ENCODE results near the gene SYNDIG1. TPM values are rescaled to one million over a fixed set of nuclear protein-coding genes. Genes with fewer than 3 reads are reported as not detected.

The SYNDIG1 gene
- total RNA-seq, 1 experiment from 2014 or later: not detected

GRCh38 chr20:24701027-24701426, 231.6 kb downstream of the SYNDIG1 start:
- Histone ChIP-seq H3K9me3 (no peaks in the 10 kb centered on the region), H3K36me3 (ENCODE audit: control insufficient read depth, insufficient read depth, low read length) (no peaks in the 10 kb centered on the region), H3K4me1 (no peaks in the 10 kb centered on the region), H3K4me3 (ENCODE audit: low read depth, low read length) (no peak overlapping the region), H3K27me3 (replicated peaks; ENCODE audit: control insufficient read depth, insufficient read depth, low read length) (peaks cover 2% of the 10 kb centered on the region)
- Mint-ChIP-seq H3K36me3 (ENCODE audit: insufficient read depth, unreplicated experiment) (no peaks in the 10 kb centered on the region), H3K27ac (ENCODE audit: unreplicated experiment) (no peak overlapping the region), H3K4me3 (ENCODE audit: unreplicated experiment) (no peak overlapping the region), H3K4me1 (ENCODE audit: low read depth, unreplicated experiment) (no peaks in the 10 kb centered on the region), H3K27me3 (ENCODE audit: insufficient read depth, unreplicated experiment) (peaks cover 12% of the 10 kb centered on the region), H3K9me3 (ENCODE audit: unreplicated experiment) (no peaks in the 10 kb centered on the region)
- CTCF ChIA-PET: no interaction called here
- intact Hi-C loops (cut with micrococcal nuclease; ENCODE audit: unreplicated experiment): no loop called here
- POLR2A ChIA-PET: no interaction called here
- no TSS peak for BruUV-seq (replicated peaks)
- DNase-seq: no peak
- TF ChIP-seq CTCF (IDR thresholded peaks at IDR 0.05; ENCODE audit: insufficient read depth in 1 of 2, low read depth in 1 of 2, low read length in 1 of 2, severe bottlenecking in 1 of 2, unreplicated experiment in 1 of 2): no peak

DNA sequence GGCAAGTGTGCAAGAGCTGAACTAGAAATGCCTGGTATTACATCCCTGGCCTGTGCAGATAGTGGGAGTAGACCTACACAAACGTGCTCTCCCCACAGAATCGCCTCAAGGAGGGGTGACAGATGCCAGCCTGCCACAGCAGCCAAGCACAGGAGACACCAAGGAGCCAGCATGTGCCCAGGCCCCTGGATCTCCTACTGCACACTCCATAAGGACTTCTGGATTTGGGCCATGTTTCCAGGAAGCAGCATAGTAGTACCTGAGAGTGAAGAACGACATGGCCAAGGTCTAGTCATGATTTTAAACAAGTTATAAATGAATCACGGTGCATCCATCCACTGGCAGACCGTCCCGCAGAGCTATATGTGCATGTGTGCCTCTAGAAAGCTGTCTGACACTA, 232.2 kb downstream of the SYNDIG1 start:
- H3K4me3 Mint-ChIP-seq (ENCODE audit: unreplicated experiment): no peak overlapping the region
- no peaks in the 10 kb centered on the region for H3K4me1 ChIP-seq
- H3K27me3 ChIP-seq (replicated peaks; ENCODE audit: control insufficient read depth, insufficient read depth, low read length): peaks cover 2% of the 10 kb centered on the region
- ChIA-PET CTCF (no interaction called here), POLR2A (no interaction called here)
- no peaks in the 10 kb centered on the region for H3K9me3 ChIP-seq
- H3K36me3 Mint-ChIP-seq (ENCODE audit: insufficient read depth, unreplicated experiment): no peaks in the 10 kb centered on the region
- intact Hi-C loops (cut with micrococcal nuclease; ENCODE audit: unreplicated experiment): no loop called here
- TF ChIP-seq CTCF (IDR thresholded peaks at IDR 0.05; ENCODE audit: insufficient read depth in 1 of 2, low read depth in 1 of 2, low read length in 1 of 2, severe bottlenecking in 1 of 2, unreplicated experiment in 1 of 2): no peak
- no peak overlapping the region for H3K4me3 ChIP-seq (ENCODE audit: low read depth, low read length)
- H3K27me3 Mint-ChIP-seq (ENCODE audit: insufficient read depth, unreplicated experiment): peaks cover 9% of the 10 kb centered on the region
- H3K4me1 Mint-ChIP-seq (ENCODE audit: low read depth, unreplicated experiment): no peaks in the 10 kb centered on the region
- no TSS peak for BruUV-seq (replicated peaks)
- H3K27ac Mint-ChIP-seq (ENCODE audit: unreplicated experiment): no peak overlapping the region
- no peak for DNase-seq
- H3K9me3 Mint-ChIP-seq (ENCODE audit: unreplicated experiment): no peaks in the 10 kb centered on the region
- H3K36me3 ChIP-seq (ENCODE audit: control insufficient read depth, insufficient read depth, low read length): no peaks in the 10 kb centered on the region

- no peaks in the 10 kb centered on the region for H3K36me3 ChIP-seq (ENCODE audit: control insufficient read depth, insufficient read depth, low read length)
- H3K27me3 Mint-ChIP-seq (ENCODE audit: insufficient read depth, unreplicated experiment): peaks cover 15% of the 10 kb centered on the region
- H3K4me1 ChIP-seq: no peaks in the 10 kb centered on the region
- H3K9me3 ChIP-seq: no peaks in the 10 kb centered on the region
- no peak overlapping the region for H3K4me3 ChIP-seq (ENCODE audit: low read depth, low read length)
- no peaks in the 10 kb centered on the region for H3K4me1 Mint-ChIP-seq (ENCODE audit: low read depth, unreplicated experiment)
- no TSS peak for BruUV-seq (replicated peaks)
- POLR2A ChIA-PET: no interaction called here
- TF ChIP-seq CTCF (IDR thresholded peaks at IDR 0.05; ENCODE audit: insufficient read depth in 1 of 2, low read depth in 1 of 2, low read length in 1 of 2, severe bottlenecking in 1 of 2, unreplicated experiment in 1 of 2): no peak
- H3K27ac Mint-ChIP-seq (ENCODE audit: unreplicated experiment): no peak overlapping the region
- peaks cover 2% of the 10 kb centered on the region for H3K27me3 ChIP-seq (replicated peaks; ENCODE audit: control insufficient read depth, insufficient read depth, low read length)
- CTCF ChIA-PET: interaction anchor here (0.6 kb wide), 1 partner anchor 184 kb away, joined by 5 read pairs; no protein-coding TSS in a partner anchor
- intact Hi-C loops (cut with micrococcal nuclease; ENCODE audit: unreplicated experiment): no loop called here
- no peaks in the 10 kb centered on the region for H3K36me3 Mint-ChIP-seq (ENCODE audit: insufficient read depth, unreplicated experiment)
- no peak overlapping the region for H3K4me3 Mint-ChIP-seq (ENCODE audit: unreplicated experiment)
- H3K9me3 Mint-ChIP-seq (ENCODE audit: unreplicated experiment): no peaks in the 10 kb centered on the region
- no peak for DNase-seq
These were observed 233.3 kb downstream of the SYNDIG1 start for GRCh38 chr20:24702501-24703283.
